Ovary (tissue), 3 donors: ENCODE data around the gene HTRA3.

Source experiments
- CTCF ChIP-seq, 3 donors: fragments of 450-650 bp in 2 of 3; fragments of 200-600 bp in 1 of 3; IDR thresholded peaks; one replicate each; pipeline versions ENCODE4 v1.5.1 to v1.8.0; 2016 to 2022; ENCODE audit warnings: antibody characterized with exemption in 3 of 3, mild to moderate bottlenecking in 1 of 3
- EP300 ChIP-seq: sonication (generic); formaldehyde crosslinking; IDR thresholded peaks from one replicate; pipeline ENCODE4 v1.6.1; 2017; ENCODE audit warnings: antibody characterized with exemption
- POLR2A ChIP-seq: fragments of 450-650 bp; IDR thresholded peaks from one replicate; pipeline ENCODE4 v1.6.1; 2017; ENCODE audit warnings: antibody characterized with exemption, mild to moderate bottlenecking, moderate library complexity
- donor health status: DM: no; HTN: no; CAD: no.

DNA sequence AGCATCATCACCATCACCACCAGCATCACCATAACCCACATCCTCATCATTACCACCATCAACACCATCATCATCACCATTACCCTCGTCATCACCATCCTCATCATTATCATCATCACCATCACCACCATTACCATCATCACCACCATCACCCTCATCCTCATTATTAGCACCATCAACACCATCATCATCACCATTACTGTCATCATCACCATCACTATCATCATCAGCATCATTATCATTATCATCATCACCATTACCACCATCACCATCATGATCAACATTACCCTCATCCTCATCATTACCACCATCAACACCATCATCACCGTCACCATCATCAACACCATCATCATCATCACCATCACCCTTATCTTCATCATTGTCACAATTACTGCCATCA is 51.7 kb downstream of the HTRA3 start:
- TF ChIP-seq EP300 (no peak), CTCF (IDR thresholded peaks at IDR 0.05) (no peak), POLR2A (no peak)
